GM19452 (cell line): ENCODE measurements around the gene MACROH2A1.

Experiments
- ATAC-seq: cut with Tn5 transposase; IDR thresholded peaks from one replicate; pipeline ENCODE4 v1.9.1; 2021; ENCODE audit not compliant: unreplicated experiment

MACROH2A1 gene

DNA sequence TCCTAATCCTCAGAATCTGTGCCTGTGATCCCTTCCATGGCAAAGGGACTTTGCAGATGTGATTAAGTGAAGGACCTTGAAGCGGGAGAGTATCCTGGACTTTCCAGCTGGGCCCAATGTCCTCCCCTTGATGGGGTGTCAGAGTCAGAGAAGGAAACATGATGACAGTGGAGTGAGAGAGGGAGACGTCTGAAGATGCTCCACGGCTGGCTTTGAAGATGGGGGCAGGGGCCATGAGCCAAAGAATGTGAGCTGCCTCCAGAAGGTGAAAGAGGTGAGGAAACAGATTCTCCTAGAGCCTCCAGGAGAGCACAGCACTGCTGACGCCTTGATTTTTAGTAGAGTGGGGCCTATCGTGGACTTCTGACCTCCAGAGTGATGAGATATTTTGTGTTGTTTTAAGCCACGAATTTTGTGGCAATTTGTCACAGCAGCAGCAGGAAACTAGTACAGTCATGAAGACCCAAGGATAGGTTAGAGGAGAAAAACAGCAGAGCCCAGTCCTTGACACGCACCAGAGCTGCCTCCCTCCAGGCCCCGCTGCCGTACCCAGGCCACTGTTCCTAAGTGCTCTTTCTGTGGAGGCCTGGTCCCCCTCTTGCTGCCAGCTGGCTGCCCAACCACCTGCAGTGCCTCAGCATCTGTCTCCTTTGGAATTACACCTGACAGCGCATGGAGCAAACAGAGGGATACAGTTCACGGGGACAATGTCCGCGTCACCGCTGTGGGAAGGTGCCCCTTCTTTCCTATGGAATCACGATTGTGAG lies 78.1 kb downstream of the MACROH2A1 start:
- no peak for ATAC-seq

DNA sequence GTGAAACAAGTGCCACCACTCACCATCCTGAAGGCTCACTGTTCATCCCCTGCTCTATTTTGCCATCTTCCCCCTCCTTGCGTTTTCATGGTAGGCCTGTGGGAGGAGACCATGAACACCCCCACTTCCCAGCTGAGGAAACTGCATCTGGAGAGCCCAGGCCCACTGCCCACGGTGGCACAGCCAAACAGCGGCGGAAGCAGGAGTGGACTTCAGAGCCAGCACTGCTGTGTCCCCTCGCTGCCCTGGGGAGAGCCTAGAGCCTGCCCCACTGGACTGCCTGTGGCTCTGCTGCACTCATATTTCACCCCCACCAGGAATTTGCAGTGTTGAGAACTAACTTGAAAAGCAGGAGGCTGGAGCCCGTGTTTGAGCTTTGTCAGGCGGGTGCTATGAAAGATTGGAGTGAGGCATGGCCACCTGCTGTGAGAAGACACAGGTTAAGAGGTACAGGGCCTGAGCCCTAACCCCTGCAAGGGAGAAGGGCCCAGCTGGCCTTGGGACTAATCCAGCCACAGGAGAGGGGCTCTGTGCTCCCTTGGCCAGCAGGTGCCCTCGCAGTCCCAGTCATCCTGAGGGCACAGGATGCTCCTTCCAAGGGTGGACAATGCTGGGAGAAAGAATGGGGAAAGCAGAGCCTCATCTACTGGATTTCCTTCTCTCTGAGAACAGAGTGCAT lies 79.0 kb downstream of the MACROH2A1 start:
- no peak for ATAC-seq

DNA sequence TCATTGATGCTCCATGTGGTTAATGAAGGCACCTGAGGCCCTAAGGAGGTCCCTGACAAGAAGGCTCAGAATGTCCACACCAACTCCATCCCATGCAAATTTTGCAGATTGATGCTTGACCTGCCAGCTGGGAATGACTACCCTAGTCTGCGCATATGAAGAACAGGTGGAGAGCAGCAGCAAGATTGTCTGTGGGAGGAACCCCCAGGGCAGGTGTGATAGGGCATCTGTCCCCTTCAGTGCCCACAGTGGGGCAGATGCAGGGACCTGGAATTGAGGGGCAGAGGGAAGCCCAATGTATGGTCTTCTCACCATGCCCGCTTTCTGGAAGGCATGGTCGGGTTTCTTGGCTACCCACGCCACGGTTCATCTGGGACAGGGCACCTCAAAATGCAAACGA lies 79.6 kb downstream of the MACROH2A1 start:
- no peak for ATAC-seq

DNA sequence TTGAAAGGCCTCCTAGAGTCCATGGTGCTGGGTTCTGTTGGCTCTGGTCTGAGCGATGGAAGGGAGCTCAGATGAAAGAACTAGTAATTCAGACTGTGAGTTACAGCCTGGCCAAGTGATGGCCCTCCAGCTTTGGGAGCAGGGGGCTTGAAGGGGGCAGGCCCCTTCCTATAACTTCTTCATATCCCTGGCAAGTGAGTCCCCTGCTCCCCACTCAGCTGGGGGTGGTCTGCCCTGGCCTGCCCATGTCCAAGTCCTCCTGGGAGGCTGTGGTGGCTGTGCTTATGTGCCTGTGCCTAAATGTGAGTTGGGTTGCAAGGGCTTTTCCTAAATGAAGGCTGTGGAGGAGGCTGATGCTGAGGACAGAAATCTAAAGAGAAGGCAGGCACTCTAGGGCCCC lies 80.1 kb downstream of the MACROH2A1 start:
- no peak for ATAC-seq

DNA sequence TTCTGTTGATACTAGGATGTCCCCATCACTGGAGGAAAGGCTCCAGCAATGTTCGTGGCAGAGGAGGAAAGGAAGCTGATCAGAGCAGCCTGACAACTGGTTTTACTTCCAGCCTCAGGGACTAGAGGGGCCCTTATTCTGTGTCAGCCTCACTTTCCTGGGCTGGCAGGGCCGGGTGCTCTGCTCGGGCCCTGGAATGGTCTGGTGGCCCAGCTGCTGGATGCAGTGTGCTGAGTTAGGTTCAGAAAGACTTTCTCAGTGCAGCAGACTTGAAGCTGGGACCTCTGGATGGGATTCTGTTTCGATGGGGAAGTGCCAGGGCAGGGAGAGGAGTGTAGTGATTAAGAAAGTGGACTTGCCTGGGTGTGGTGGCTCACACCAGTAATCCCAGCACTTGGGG lies 81.0 kb downstream of the MACROH2A1 start:
- ATAC-seq = no peak

DNA sequence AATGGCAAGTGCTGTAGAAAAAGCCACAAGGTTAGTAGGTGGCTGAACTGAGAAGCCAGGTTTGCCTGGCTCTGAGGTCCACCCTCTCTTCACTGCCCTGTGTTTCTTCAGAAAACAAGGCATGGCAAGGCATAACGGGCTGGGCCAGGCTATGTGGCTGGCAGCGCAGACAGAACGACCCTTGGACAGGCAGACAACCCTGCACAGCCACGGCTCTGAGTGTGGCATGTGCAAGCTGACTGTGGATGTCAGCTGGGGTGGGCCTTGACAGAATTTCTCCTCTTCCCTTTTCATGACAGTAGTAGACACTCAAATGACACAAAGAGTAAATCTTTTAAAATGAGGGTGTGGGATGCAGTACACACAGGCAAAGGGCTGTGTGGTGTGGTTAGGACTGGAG lies 81.7 kb downstream of the MACROH2A1 start:
- ATAC-seq = no peak

DNA sequence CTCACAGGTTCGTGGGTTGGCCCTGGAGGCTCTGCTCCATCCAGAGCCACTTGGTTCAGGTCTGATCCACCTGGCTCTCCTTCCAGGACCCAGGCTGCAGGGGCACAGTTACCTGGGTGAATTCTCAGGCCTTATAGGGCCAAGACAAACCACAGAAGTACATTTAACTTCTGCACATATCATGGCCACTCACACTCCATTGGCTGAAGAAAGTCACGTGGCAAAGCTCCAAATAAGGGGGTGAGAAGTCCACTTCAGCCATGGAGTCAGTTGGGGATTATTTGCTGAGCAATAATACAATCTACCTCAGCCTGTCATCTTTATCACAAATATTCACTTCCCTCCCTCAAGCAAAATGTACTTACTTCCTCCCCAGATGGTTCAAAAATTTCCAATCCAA lies 83.6 kb downstream of the MACROH2A1 start:
- ATAC-seq = no peak

DNA sequence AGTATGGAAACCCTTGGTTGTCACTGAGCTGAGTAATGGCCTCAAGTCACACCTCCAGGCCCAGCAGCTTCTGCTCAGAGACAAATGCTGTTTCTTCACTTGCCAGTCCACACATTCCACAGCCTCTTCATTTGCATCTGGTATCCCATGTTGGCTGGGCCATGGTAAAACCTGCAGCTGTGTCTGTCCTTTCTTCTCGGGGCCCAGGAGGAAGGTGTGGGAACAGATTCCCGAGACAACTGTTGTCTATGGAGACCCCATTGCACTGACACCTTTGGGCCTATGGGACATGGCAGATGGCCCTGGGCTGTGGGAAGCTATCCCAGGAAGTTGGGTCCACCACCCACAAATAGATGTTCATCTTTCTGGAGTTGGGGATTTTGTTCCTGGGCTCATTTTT lies 85.1 kb downstream of the MACROH2A1 start:
- no peak for ATAC-seq

DNA sequence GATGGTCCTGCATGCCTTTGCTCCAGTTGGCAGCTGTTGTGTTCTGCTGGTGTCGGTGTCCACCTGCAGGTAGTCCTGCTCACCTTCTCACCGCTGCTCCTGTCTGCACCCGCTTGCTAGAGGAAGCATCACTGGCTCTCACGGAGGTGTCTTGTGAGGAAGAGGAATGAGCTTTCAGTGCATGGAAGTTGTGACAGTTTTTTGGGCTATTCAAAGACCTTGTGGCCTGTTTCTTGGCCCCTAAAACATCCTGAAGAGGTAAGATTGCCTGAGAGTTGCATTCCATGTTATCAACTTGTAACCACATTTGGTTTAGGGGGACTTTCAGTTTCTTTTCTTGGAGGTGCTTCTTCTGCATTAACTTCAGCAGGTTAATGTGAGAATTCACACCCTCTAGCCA lies 85.6 kb downstream of the MACROH2A1 start:
- no peak for ATAC-seq

DNA sequence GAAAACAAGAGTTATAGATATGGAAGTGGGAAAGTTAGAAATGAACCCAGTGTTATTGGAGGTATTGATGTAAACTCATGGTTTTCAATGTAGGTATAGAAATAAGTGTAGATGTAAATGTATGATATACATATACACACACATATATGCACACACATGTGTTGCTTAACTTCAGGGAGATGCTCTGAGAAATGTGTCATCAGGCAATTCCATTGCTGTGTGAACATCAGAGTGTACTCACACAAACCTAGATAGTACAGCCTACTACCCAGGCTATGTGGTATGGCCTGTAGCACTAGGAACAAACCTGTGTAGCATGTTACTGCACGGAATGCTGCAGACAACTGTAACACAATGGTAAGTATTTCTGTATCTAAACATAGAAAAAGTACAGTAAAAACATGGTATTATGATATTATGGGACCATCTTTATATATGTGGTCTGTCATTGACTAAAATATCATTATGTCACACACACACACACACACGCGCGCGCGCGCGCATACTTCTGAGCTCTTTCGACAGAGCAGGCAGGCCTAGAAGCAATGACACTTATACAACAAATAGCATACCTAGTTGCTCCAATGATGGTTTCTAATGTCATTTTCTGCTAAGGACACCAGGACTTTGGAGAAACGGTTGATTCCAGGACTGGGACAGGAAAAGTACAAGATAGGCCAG lies 86.6 kb downstream of the MACROH2A1 start:
- ATAC-seq = no peak

DNA sequence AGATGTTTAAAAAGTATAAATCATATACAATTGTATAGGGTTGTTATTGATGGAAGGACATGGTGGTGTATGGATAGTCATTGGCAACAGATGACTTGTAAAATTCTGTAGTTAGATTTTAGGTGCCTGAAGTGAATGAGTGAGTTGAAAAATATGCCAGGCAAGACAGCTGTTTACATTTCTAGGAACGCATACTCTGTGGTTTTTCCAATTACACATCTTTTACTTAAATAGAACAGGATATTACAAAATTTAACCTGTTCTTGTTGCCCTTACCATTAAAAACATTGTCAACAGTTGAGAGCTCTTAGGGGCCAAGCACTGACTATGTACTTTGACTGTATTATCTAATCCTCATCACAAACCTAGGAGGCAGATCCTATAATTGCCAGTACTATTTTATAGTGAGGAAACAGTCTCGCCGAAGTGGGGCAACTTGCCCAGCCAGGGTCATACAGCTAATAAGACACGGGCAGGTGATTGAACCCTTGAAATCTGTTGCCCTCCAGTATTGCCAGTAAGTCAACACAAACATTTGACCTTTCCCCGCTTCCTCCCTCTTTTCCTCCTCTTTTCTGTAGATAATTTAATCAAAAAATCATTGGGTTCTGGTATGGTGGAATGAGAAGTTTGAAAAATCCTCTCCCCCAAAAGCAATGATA lies 88.6 kb downstream of the MACROH2A1 start:
- no peak for ATAC-seq

DNA sequence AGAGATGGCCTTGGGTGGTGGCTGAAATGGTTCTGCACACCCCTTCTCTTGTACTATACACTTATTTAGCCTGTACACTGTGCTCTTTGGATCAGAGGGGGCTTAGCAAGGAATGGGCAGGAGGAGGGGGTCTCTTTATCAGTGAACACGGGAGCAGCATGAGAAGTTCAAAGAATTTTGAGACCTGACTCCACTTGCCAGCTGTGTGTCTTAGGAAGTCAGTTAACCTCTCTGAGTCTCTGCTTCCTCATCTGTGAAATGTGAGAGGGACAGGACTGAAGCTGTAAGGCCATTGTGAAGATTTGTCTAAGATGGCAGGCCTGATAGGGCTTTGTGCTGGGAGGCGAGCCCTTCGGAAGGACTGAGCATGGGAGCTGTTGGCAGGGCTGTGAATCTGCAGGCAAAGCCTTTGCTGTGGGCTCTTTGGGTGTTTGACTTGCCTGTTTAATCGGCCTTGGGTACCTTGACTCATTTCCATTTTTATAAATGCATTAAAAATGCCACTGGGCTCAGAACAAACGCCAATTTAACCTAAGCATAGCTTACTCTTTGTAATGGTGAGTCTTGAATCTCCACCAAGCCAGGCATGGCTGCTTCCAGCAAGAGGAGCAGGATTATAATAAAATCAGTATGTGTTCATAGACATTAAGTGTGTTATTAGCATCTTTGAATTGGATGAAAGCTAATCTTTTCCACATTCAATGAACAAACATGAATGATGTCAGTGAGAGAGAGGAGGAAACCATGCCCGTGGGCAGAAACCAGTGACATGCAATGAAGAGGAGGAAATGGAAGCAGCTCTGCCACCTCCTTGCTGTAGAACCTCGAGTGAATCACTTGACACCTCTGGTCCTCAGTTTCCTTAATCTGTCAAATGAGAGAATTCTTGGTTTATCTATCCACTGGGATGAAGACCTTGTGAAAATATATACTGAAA lies 89.4 kb downstream of the MACROH2A1 start:
- no peak for ATAC-seq

DNA sequence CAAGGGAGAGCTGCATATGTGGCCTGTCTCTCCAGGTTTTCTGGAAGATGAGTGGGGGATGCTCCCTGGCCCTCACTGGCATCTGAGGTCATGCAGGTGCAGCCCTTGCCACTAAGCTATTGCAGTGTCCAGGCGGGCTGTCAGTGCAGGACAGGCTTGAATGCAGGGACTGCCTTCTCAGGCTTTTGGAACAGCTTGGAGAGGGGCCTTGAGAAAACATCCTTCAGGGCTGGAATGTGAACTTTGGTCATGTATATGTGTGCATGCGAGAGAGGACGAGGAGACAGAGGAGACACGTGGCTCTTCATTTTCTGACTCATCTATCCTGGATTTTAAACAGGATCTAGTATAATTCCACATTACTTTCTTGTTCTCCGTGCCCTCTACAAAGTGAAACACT lies 90.3 kb downstream of the MACROH2A1 start:
- ATAC-seq = no peak

DNA sequence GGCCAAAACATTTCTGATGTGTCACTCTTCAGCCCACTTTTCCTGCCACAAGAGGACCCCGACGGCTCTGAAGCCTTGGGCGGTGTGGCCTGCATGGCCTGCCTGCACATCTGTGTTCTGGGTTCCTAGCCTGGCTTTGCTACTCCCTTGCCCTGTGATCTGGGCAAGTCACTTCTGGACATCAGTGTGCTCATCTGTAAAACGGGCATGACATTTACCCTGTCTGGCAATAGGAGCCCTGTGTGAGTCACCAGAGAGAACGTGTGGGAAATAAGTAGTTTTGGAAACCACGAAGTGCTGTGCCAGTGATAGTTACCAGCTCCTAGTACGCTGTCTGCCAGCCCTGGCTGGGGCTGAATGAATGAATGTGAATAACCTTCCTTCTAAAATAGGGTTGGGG lies 90.8 kb downstream of the MACROH2A1 start:
- ATAC-seq = no peak

DNA sequence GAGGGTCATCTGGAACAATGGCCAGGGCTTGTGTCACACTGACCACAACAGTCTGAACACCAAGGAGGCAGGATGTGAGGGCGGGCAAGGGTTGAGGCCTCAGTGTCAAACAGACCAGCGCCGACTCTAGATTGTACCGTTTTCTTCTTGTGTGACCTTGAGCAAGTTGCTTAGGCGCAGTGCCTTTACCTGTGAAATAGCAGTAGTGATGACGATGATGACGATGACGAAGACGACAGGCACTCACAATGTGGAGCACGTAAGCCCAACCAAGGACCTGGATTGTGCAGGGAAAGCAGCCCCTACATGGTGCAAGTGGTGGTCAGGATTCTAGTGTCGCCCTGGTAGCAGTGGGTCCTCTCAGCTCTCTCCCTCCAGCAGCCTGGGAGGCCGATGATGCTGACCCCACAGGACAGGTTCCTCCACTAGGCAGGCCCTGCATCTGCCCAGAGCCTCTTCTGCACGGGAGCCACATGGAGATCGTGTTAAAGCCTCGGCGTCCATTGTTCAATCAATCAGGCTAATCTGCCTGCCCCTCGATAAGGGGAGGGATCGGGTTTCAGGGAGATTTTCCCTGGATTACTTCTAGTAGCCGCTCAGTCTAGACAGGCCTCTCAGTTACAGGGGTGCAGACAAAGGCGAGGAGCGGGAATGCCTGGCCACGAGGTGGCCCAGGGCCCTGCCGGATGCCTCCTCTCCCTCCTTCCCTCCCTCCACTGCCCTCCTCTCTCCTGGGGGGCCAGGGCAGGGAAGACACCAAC lies 91.7 kb downstream of the MACROH2A1 start:
- no peak for ATAC-seq

DNA sequence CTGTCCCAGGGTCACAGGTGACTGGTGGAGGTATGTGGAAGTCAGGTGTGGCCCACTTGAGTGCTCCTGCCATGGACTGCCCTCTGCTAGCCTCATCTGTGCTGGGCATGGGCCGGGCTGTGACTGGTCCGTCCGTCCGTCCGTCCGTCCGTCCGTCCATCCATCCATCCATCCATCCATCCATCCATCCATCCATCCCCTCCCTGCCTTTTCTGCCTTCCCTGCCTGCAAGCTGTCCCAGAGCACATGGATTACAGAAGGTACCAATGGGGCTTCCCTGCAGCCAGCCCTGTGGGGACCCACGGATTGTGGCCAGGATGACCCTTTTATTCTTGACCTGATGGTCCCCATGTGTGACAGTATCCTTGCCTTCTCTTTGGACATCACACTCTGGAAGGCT lies 92.5 kb downstream of the MACROH2A1 start:
- no peak for ATAC-seq

DNA sequence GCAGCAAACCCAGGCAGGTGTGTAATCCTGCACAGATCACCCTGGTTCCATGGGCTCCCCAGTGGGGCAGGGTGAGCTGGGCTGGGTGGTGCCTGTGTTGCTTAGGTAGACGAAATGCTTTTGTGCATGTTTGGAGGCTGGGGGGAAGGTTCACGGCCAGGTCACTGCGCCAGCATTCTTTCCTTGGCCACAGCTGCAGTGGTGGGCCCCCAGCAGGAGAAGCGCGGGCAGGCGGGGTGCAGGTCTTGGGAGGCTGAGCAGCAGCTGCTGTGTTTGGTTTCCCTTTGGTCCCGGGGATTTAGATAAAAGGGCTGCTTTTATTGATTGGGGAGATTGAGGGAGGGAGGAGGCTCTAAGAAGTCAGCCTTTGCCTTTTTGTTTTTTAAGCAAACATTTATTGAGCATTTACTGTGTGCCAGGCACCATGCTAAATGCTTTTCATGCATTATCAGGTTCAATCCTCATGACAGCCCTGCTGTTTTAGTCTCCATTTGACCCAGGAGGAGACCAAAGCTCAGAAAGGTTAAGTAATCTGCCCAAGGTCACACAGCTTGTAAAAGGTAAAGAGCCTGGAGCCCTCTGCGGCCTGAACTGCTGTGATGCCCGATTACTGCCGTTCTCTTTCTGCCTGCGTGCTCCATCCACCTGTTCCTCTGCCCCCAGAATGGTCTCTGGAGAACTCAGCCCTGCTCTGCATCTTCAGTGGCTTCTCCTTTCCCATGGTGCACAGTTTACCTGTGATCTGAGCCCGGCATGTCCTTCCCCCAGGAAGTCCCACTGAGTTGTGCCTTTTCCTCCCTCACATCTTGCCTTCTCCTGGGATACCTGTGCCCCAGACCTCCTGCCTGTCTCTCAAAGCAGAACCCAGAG lies 94.4 kb downstream of the MACROH2A1 start:
- ATAC-seq = no peak

DNA sequence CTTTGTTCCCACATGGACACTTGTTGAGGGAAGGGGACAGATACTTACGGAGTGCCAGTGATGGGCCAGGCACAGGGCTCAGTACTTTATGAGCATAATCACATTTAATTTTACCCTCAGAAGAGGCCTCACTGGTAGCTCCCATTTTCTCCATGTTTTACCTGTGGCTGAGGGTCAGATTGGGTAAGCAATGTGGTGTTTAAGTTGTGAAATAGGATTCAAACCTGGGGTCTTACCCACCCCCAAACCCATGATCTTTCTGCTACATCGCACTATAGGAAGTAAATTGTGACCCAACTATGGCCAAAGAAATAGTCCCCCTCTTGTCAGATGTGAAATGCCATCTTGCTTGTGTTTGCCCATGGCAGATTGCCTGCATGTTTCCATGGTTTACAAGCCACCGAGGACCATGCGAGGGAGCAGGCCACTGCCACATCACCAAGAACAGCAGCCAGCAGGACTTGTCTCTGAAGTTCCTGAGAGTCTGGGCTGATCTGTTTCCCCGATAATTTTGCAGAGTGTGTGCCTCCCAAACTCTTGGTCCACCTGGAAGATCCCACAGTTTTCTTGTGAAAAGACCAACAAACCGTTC lies 95.4 kb downstream of the MACROH2A1 start:
- no peak for ATAC-seq
